Measurements from ENCODE around the gene L1CAM. TPM values are rescaled to one million over a fixed set of nuclear protein-coding genes. Genes with fewer than 3 reads are reported as not detected.
A peak's percentile ranks its signal among the peaks of the same experiment; 100 is the strongest.
"Not testable (repeated sequence)": the region's sequence is repeated elsewhere in the genome, so short reads cannot be mapped to it uniquely, and the experiment has no call there.

The L1CAM gene
- total RNA-seq, 1 donor from 2014 or later, result 137 TPM

DNA sequence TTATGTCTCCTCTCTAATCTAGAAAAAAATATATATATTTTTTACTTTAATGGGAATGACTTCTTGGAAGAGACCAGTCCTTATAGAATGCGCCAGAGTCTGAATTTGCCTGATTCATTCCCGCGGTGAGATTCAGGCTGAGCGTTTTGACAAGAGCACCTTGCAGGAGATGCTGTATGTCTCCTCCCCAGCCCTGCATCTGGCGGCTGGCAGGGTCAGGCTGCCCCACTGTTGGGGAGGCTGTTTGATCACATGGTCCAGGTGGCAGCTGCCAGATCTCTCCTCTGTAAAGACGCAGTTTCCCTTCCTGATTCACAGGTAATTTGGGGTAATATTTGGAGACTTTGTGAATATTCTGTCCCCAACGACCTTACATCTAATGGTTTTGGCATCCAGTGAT, 65.4 kb downstream of the L1CAM start:
- H3K4me1 Mint-ChIP-seq, result peaks cover 26% of the 10 kb centered on the region

DNA sequence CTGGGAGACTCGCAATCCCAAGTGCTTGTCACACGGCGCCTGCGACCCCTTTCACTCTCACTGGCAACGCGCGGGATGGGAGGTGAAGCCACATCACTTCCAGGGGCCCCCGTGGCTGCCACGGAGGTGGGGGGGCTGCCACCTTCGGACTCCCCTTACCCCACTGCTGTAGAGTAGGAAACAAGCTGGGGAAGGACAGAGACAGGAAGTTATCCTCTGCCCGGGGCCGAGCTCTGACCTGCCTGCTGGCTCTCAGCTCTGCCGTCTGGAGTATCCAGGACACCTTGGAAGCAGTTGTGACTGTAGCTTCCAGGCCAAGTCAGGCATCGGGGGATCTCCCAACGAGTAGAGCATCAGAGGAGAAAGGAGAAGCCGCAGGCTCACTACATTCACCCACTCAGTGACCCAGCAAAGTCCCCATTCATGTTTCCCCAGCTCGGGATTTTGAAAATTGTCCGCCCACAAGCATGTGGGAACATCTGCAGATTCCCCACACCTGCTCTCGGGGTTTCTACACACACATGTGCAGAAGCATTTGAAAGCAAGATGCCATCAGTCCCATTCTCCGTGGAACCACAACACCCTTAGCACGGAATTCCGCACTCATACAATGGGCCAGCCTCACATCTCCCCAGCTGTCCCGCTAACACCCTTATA, 66.5 kb downstream of the L1CAM start:
- peak overlapping the region; percentile 71 for H3K27ac Mint-ChIP-seq (ENCODE audit: unreplicated experiment)
- H3K36me3 Mint-ChIP-seq (ENCODE audit: low read depth), result peaks cover 3% of the 10 kb centered on the region
- no peaks in the 10 kb centered on the region for H3K27me3 Mint-ChIP-seq (ENCODE audit: low read depth)
- H3K4me1 Mint-ChIP-seq, result peaks cover 26% of the 10 kb centered on the region
- no peaks in the 10 kb centered on the region for H3K9me3 Mint-ChIP-seq
- no peak for DNase-seq (ENCODE audit: low read depth, low spot score)
- TF ChIP-seq, protein P1, sequence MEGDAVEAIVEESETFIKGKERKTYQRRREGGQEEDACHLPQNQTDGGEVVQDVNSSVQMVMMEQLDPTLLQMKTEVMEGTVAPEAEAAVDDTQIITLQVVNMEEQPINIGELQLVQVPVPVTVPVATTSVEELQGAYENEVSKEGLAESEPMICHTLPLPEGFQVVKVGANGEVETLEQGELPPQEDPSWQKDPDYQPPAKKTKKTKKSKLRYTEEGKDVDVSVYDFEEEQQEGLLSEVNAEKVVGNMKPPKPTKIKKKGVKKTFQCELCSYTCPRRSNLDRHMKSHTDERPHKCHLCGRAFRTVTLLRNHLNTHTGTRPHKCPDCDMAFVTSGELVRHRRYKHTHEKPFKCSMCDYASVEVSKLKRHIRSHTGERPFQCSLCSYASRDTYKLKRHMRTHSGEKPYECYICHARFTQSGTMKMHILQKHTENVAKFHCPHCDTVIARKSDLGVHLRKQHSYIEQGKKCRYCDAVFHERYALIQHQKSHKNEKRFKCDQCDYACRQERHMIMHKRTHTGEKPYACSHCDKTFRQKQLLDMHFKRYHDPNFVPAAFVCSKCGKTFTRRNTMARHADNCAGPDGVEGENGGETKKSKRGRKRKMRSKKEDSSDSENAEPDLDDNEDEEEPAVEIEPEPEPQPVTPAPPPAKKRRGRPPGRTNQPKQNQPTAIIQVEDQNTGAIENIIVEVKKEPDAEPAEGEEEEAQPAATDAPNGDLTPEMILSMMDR (conservative IDR thresholded peaks at IDR 0.05), result no peak
- peak overlapping the region; percentile 72 for H3K4me3 Mint-ChIP-seq

More for the DNA sequence above, 65.4 kb downstream of the L1CAM start:
- no peak overlapping the region for H3K27ac Mint-ChIP-seq (ENCODE audit: unreplicated experiment)
- TF ChIP-seq, protein P1 (conservative IDR thresholded peaks at IDR 0.05), result no peak
- H3K27me3 Mint-ChIP-seq (ENCODE audit: low read depth), result no peaks in the 10 kb centered on the region
- no peak for DNase-seq (ENCODE audit: low read depth, low spot score)
- H3K9me3 Mint-ChIP-seq, result no peaks in the 10 kb centered on the region
- no peak overlapping the region for H3K4me3 Mint-ChIP-seq
- no peaks in the 10 kb centered on the region for H3K36me3 Mint-ChIP-seq (ENCODE audit: low read depth)

DNA sequence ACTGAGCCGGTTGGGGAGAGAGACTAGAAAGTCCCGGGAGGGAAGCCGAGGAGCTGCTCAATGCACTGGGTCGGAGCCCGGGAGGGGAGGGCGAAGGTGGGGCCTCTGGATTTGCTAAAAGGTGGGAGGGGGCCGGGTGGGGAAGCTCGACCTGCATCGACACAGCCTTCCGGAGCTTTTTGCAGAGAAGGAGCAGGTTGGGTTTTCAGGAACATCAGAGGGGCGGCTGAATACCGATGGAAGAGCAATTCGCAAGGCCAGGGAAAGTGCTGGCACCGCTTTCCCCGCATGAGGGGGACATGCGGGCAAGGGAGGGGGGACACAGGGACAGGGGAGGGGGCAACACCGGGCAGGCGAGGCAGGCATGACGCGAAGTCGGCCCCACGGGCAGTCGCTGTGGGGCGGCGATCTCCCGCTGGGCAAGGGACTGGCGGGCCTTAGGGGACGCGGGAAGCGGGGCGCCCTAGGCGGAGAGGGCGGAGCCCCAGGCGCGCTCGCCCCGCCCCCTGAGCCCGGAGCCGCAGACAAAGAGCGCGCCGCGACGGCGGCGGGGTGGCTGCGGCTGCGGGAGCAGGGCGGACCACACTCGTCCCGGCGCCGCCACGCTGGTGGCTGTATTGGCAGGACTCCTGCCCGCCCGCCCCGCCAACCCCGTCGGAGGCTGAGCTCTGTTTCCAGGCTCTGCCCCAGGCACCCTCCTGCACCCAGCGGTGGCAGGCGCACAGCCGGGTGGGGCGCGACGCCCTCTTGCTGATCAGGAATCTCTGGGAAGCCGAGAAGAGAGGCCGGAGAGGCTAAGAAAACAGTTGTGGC, 67.2 kb downstream of the L1CAM start:
- TF ChIP-seq, protein P1 (conservative IDR thresholded peaks at IDR 0.05), result no peak
- H3K9me3 Mint-ChIP-seq, result no peaks in the 10 kb centered on the region
- peak; percentile 54 for DNase-seq (ENCODE audit: low read depth, low spot score)
- H3K4me3 Mint-ChIP-seq, result peak overlapping the region; percentile 56
- H3K27me3 Mint-ChIP-seq (ENCODE audit: low read depth), result no peaks in the 10 kb centered on the region
- peaks cover 26% of the 10 kb centered on the region for H3K4me1 Mint-ChIP-seq
- H3K36me3 Mint-ChIP-seq (ENCODE audit: low read depth), result peaks cover 3% of the 10 kb centered on the region
- H3K27ac Mint-ChIP-seq (ENCODE audit: unreplicated experiment), result peak overlapping the region; percentile 71

DNA sequence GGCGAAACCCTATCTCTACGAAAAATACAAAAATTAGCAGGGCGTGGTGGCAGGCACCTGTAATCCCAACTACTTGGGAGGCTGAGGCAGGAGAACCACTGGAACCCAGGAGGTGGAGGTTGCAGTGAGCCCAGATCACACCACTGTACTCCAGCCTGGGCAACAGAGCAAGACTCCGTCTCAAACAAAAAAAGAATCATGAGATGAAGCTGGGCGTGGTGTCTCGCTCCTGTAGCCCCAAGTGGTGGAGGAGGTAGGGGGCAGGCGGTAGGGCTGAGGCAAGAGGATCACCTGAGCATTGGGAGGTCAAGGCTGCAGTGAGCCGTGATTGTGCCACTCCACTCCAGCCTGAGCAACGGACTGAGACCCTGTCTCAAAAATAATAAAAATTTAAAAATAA, 67.9 kb downstream of the L1CAM start:
- H3K36me3 Mint-ChIP-seq (ENCODE audit: low read depth); H3K9me3 Mint-ChIP-seq; H3K27me3 Mint-ChIP-seq (ENCODE audit: low read depth); H3K27ac Mint-ChIP-seq (ENCODE audit: unreplicated experiment); DNase-seq (ENCODE audit: low read depth, low spot score); H3K4me3 Mint-ChIP-seq: not testable (repeated sequence)
- peaks cover 28% of the 10 kb centered on the region for H3K4me1 Mint-ChIP-seq

DNA sequence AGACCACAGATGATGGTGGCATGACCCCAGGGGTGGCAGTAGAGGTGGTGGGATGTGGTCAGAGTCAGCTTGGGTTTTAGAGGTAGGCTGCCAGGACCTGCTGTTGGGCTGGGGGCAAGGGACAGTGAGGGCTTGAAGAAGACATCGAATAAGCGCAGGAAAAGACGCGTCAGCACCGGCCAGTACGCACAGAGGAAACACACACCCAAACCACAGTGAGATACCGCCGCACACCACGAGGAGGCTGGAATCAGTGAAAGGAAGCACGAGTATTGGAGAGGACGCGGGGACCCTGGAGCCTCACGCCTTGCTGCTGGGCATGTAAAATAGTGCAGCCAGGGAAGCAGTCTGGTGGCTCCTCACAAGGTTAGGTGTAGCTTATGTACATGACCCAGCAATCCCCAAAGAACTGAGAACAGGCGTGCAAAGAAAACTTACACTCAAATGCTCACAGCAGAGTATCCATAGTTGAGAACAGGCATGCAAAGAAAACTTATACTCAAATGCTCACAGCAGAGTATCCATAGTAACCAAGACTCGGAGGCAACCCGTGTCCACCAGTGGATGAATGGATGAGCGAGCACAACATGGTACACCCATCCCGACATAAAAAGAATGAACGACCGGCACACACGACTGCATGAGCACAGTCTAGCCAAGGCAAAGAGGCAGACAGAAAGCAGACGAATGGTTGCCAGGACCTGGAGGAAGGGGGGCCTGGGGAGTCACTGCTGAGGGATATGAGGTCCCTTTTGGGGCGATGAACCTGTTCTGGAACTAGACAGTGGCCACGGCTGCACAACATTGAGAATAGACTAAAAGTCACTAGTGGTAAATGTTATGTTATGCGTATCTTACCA, 68.9 kb downstream of the L1CAM start:
- TF ChIP-seq, protein P1 (conservative IDR thresholded peaks at IDR 0.05), result no peak
- Mint-ChIP-seq H3K9me3 (peaks cover 6% of the 10 kb centered on the region), H3K4me3 (peak overlapping the region; percentile 53), H3K27ac (ENCODE audit: unreplicated experiment) (no peak overlapping the region), H3K27me3 (ENCODE audit: low read depth) (no peaks in the 10 kb centered on the region), H3K4me1 (peaks cover 29% of the 10 kb centered on the region), H3K36me3 (ENCODE audit: low read depth) (peaks cover 3% of the 10 kb centered on the region)
- no peak for DNase-seq (ENCODE audit: low read depth, low spot score)
